Measurements from ENCODE around the gene HDAC10.

HDAC10 gene

DNA sequence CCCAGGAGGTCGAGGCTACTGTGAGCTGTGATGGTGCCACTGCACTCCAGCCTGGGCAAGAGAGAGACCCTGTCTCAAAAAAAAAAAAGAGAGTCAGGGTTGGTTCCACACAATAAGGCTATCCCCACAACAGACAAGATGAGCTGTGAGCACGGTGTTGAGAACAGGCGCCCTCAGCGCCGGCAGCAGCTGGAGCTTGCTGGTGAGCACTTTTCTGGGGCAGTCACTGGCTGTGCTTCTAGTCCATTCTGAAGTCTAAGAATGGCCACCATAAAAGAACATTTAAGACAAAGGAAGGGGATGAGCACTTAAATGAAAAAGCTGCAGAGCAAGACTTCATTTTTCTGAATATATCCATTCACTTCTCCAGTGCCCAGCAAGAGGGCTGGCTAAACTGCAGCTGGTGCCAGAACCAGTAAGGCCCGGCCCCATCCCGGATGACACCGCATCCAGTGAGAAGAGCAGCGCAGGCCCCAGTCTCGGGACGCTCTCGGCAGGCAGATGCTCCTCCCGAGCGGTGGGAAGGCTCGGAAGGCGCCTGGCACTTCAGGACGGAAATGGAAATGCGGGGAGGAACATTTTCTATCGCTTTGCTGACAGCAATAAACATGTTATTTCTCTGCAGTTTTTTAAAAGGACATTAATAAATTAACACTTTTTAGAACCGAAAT is 18.4 kb downstream of the HDAC10 start:
- no peak for DNase-seq

DNA sequence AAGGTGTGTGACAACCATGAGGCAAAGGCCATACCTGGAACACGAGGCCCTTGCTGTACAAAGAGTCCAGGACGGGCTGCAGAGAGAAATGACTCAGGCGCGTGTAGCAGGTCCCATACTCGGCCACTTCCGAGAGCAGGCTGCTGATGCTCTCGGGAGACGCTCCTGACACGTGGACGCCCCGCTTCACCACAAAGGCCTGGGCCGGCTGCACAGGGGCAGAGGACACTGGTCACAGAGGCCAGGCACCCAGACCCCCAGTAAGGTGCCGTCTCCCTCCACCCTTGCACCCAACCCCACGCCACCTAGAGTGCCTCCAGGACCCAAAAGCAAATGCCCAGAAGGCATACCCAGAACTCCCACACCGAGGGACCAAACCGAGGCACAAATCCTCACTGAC is 21.7 kb downstream of the HDAC10 start:
- no peak for DNase-seq

DNA sequence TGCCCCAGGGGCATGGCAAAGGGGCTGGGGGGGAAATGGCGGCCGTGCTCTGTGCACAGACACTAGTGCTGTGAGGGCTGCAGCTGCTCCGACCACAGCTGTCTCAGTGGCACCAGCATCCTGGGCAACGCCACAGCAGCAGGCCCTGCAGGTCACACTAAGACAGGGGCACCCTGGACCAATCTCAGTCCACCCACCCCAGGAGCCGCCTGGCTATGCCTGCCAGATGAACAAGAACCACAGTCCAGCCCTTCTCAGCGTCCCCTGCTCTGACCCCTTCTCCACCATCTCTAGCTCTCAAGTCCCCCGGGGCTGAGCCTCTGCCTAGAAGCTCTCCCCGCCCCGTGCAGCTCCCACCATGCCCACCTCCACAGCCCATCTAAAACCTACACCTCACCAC is 22.7 kb downstream of the HDAC10 start:
- no peak for DNase-seq

DNA sequence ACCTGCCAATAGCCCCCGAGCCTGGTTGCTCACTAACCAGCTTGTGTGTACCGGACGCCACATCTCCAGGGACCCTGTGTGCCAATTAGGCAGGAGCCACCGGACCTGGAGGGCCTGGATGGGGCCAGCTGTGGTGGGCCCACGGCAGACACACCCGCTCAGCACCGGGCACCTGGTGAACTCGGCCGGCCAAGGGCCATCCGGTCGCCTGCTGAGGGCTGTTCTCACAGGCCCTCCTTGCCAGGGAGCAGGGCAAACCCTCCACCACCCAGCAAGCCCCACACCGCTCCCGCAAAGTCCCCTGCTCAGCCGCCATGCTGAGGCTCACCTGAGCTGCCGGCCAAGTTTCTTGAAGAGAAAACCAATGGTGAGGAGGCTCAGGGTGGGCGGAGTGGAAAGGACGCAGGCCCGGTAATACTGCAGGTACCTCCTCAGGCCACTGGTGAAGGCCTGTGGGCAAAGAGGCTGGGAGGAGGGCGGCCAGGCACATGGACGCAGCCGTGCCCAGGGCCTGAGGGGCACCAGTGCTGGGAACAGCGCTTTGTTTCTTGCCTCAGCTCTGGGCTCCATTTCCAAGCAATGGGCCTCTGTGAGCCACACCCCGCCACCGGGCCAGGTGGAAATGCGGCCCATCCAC is 23.4 kb downstream of the HDAC10 start:
- DNase-seq = no peak

DNA sequence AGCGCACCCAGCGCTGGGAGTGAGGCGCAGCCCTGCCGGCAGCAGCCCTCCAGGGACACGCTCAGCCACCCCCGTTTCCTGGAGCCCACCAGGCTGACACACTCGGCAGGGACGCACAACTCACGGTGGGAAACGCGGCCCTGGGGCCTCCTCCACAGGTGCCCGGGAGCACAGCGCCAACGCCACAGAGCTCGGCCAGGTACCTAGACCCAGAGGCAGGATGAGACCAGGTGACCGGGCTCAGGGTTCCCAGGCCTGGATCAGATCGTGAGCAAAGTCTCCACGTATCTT is 24.2 kb downstream of the HDAC10 start:
- DNase-seq = no peak

DNA sequence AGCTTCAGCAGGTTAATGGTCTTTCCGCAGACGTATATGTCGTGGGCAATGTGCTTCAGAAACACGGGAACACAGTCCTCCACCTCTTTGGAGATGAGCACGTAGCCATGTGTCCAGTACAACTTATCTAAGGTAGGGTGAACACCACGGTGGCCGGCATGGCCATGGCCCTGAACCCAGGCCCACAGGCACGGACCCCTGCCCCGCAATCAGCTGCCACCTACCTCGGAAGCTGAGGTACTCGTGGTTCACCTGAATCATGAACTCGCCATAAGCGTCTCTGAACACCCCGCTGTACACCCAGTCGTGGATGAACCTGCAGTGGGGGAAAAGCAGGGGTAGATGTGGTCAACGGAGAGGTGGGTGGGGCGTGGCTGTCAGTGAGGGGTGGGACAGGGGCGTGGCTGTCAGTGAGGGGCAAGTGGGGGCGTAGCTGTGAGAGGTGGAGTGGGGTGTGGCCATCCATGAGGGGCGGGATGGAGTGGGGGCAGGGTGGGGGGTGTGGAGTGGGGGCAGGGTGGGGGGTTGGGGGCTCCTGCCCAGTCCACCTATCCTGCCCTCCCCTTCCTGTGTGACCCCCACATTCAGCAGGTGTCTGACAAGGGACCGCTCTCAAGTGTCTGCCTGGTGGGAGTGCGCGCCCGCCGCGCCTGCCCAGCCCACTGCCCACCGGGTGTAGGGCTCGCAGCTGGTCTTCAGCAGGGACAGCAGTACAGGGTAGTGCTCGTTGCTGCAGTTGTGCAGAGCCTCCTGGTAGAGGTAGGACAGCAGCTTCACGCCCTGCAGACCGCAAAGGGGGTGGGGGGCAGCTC is 24.8 kb downstream of the HDAC10 start:
- DNase-seq = no peak

DNA sequence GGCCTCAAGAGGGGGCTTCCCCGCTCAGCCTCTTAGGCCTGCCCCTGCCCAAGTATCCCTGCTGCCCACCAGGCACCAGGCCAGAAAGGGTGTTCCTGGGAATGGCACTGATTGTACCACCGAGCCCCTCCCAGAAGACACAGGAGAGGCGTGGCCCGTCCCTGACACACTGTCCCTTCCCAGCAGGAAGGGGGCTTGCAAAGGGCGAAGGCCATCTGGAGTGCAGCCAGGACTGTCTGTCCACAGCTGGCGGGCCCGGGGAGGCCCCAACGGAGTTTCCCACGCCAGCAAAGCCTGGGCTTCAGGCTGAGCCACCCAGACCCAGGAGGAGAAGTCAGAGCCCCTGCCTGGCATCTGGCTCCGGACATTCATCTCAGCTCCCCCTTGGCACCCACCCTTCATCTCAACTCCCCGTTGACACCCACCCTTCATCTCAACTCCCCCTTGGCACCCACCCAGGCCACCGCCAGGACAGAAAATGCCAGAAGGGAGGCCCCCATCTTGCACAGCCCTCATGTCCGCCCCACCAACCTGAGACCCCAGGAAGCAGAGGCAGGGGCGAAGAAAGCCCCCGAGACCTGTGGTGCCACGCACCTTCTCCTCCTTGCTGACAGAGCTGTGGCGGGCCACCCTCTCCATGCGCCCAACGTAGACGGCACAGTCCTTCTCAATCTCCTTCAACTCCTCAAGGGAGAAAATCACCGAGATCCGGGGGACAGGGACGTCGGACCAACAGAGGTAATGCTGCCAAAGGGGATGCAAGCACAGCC is 25.7 kb downstream of the HDAC10 start:
- no peak for DNase-seq

DNA sequence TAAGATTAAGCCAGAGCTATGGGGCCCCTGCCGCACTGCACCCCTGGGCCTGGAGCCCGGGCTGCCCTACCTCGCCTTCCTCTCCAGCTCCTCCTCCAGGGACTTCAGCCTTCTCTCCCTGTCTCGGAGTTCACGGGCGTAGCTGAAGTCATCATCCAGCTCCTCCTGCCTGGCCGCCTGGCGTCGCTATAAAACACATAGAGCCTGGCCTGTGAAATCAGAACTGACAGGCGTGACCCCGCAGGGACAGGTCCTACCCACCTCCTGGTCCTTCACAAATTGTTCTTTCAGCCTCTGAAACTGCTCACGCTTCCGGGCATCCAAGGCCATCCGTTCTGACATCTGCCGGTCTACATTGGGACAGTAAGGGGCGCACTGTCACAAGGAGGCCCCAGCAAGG is 27.0 kb downstream of the HDAC10 start:
- DNase-seq = no peak

DNA sequence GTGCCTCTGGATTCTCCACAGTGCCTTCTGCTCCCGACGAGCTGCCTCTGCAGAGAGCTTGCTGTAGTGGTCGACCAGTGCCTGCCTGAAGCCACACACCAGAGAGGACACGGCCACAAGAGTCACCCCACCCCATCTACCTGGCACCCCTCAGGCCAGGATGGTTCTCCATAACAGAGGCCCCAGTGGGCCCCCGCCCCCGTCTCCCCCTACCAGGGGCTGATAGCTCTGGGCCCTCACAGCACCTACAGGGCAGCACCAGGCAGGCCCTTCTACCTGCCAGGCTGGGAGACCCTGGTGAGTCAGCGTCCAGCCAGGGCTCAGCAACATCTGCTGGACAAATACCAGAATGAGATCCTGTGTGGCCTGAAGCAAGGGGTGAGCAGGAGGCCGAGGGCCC is 28.6 kb downstream of the HDAC10 start:
- DNase-seq = no peak

DNA sequence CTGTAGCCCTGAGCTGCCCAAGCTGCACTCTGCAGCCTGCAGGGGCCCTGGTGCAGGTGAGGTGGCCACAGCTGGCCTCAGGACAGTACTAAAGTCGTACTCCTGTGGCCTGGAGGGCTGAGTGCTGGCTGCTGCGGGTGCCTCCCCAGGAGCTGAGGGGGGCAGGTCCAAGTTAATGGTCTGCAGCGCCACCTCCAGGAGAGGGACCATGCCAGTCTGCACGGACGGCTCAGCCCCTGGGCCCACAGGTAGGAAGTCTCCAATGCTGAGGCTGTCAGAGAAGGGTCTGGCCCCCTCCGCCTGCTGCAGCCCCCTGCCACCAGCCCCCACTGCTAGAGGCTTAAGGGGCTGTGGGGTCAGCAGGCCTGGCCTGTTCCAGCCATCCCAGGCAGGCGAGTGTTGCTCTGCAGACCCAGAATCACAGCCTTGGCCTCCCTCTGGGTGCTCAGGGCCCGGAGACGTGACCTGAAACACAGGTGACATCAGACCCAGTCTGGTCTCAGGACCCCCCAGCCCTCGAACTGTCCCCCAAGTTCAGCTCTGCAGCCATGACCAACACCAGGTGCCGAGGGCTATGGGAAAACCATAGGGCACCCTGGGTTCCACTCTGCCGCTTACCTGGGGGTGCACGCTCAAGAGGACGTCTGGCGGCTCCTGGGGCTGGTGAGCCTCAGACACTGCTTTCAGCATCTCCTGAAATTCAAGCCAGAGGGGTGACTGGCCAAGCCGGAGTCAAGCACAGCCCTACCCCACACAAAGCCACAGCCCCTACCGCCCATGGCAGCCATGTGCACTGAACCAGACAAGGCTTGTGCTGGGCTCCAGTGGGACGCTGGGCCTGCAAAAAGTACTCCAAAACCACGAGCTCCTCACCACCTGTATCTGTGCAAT is 29.4 kb downstream of the HDAC10 start:
- DNase-seq = no peak

DNA sequence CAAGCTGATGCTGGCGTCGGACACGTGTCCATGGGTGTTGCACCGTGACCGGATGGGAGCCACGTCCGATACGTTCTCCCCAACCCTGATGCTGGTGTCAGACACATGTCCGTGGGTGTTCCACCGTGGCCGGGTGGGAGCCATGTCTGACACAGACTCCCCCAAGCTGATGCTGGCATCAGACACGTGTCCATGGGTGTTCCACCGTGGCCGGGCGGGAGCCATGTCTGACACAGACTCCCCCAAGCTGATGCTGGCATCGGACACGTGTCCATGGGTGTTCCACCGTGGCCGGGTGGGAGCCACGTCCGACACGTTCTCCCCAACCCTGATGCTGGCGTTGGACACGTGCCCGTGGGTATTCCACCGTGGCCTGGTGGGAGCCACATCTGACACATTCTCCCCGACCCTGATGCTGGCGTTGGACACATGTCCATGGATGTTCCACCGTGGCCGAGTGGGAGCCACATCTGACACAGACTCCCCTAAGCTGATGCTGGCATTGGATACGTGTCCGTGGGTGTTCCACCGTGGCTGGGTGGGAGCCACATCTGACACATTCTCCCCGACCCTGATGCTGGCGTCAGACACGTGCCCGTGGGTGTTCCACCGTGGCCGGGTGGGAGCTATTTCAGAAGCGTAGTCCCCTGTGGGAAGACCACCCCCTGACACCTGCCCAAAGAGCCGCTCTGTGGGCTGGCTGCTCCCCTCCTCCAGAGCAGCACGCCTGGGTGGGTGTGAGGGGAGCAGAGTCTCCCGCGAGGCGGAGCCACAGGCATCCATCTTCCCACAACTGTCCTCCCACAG is 30.3 kb downstream of the HDAC10 start:
- DNase-seq = no peak

DNA sequence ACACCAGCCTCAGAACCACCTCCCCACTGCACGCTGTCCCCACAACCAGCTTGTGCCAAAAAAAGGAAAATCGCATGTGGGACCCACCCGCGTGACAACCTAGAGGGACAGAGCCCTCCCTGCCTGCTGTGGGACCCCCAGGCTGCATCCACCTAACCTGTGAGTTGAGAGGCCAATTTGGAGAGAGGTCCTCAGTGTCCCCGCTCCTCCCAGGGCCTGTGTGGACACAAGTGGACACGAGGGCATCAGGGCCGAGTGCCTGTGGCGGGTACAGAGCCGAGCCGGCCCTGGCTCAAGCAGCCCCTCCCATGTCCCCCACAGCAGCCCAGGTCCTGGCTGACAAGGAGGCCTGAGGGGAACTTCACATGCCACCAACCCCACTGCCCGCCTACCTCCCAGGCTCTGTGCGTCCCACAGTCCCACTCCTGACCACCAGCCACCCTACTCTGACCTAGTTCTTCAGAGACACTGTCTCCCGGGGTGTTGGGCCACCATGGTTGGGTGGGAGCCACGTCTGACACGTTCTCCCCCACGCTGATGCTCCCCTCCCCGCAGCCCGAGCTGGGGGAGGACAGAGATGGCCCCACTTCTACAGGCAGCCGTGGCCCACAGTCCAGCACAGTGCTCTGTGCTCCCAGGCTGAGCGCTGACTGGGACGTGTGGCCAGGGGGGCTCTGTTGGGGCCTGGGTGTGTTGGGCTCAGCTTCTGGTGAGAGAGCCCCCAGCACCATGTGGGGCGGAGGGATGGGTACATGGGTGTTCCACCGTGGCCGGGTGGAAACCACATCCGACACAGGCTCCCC is 31.1 kb downstream of the HDAC10 start:
- DNase-seq = no peak

DNA sequence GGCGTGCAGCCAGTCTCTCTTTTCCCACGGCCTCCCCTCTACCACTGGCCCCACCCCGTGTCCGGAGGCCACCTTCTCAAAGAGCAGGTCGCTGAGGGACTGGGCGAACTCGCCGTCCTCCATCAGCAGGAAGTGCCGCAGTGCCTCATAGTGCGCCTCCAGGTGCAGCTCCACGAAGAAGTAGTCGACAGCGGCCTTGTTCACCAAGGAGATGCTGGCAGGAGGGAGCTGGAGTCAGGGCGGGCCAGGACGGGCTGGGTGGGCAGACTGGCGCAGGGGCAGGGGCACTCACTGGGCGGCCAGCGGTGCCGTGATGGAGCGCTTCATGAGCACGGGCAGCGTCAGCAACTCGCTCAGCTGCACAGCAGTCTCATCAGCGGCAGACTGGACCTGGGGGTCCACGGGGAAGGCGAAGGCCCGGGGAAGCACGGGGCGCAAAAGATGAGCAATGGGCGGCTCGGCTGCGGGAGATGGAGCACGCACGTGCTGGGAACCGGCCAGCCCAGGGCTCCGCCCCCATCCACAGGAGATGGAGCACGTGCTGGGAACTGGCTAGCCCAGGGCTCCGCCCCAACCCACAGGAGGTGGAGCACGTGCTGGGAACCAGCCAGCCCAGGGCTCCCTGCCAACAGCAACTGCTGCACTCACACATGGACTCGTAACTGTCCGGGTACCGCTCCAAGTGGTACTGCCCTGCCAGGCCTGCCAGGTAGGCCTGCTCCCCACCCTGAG is 31.9 kb downstream of the HDAC10 start:
- no peak for DNase-seq

DNA sequence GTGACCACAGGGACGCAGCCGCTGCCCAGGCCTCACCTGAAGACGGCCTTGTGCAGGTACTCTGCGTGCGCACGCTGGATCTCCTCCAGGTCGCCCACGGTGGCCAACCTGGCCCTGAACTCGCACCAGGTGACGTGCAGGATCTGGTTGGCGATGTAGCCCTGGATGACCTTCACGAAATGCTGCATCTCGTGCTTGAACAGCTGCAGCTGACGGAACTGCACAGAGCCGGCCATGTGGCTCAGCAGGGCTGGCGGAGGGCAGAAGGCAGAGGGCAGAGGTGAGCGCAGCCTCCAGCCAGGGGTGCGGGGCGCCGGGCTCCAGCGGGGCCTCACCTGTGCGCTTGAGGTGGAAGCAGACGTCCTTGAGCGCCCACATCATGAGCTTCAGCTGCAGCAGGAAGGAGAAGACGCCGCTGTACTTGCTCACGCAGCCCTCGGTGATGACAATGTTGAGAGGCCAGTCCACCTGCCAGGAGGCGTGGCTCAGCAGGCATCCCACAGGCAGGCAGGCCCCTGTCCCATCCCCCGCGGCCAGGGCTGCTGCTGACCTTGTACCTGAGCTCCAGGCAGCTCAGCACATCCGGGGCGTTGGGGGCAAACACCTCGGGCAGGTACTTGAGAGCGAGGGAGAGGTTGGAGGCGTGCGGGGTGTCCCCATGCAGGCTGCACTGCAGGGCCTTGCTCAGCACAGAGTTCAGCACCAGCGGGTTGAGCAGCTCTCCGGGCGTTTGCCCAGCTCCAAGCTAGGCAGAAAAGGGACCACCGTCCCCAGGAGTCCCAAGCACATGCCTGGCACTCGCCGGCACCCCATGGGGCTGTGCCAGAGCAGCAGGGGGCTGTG is 32.7 kb downstream of the HDAC10 start:
- DNase-seq = no peak

DNA sequence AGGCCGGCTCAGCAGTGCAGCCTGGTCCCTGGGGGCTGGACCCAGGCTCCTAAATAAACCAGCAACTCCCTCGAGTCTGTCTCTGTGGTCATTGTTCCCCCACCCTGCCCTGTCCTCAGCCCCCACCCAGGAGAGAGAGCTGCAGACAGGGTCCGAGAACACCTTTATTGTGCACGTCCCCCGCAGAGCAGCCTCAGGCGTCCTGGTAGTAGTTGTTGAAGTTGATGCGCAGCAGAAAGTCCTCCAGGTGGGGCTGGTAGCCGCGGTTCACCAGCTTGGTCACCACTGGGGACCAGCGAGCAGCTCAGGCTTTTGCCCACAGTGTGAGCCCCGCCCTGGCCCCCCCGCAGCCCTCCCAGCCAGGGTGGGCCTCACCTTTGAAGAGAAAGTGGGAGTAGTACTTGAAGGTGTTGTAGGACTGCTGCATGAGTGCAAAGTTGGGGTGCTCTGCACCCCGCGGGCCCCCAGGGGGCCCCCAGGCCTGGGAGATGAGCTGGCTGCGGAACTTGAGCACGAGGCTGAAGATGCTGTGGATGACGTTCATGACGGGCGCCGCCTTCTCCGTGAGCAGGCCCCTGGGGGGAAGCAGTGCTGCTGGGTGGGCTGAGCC is 33.4 kb downstream of the HDAC10 start:
- no peak for DNase-seq

DNA sequence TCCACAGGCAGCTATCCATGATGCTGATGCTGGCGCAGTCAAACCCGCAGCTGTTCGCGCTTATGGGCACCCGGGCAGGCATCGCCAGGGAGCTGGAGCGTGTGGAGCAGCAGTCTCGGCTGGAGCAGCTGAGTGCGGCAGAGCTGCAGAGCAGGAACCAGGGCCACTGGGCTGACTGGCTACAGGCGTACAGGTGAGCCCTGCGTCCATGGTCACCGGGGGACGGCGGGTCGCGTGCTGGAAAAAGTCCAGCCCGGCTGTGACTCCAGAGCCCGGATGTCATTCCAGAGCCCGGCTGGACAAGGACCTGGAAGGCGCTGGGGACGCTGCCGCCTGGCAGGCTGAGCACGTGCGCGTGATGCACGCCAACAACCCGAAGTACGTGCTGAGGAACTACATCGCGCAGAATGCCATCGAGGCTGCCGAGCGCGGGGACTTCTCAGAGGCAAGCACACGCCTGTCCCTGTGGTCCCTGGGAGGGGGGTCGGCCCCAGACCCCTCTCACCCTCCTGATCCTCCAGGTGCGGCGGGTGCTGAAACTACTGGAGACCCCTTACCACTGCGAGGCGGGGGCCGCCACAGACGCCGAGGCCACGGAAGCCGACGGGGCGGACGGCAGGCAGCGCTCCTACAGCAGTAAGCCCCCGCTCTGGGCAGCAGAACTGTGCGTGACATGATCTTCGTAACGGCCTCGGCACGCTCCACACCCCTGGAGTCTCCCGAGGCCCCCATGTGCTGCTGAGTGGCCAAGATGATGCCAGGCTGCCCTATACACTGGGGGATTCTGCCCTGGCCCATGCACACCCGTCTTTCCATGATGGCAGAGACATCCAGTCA is 34.2 kb downstream of the HDAC10 start:
- DNase-seq = no peak

DNA sequence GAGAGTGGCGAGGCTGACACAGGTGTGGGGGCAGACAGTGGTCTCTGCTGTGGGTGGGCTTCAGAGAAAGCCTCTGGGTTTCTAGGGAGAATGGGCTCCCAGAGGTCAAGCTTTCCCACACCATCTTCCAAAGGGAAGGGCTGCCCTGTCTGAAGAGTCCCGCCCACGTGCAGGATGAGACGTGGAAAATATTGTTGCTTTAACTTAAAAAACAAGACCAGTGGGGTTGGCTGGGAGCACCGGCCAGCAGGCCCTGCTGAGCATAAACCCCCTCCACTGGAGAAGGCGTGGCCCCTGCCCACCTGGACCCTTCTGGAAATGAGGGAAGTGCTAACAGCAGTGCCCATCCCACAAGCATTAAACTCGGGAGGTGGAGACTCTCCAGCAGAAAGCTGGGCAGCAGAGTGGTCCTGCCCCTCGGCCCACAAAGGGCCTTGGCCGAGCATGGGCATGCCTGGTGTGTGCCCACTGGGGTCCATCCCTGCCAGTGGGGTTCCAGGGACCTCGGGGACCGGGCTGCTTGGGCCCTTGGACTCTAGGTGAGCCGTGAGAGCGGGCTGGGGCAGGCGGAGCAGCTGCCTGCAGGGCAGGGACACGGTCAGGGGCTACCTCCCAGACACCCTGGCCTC is 34.9 kb downstream of the HDAC10 start:
- DNase-seq = no peak
